GM23248 (cell line): ENCODE measurements around the gene KLF7.

ENCODE experiments used
- EZH2 ChIP-seq: fragments of 200-600 bp; sonication (generic); IDR thresholded peaks from 2 replicates; pipeline ENCODE4 v1.6.1; 2018; ENCODE audit warnings: antibody characterized with exemption, mild to moderate bottlenecking; ENCODE audit not compliant: insufficient read depth, poor library complexity, severe bottlenecking
- EZH2phosphoT487 ChIP-seq: fragments of 200-600 bp; sonication (generic); IDR thresholded peaks from 2 replicates; pipeline ENCODE4 v1.6.1; 2018; ENCODE audit warnings: antibody characterized with exemption, moderate library complexity, mild to moderate bottlenecking, low read depth; ENCODE audit not compliant: insufficient read depth

- TF ChIP-seq EZH2 = no peak
- no peak for TF ChIP-seq EZH2phosphoT487
Measured at GRCh38 chr2:207154556-207155510, 10.9 kb downstream of the KLF7 start.
